HUES64 (cell line): ENCODE results near the gene DYRK4.

Source experiments
- H3K27ac ChIP-seq: 2 replicates; pipeline ENCODE4 v1.7.0; 2013; ENCODE audit warnings: low read depth, low read length, inconsistent platforms
- H3K27me3 ChIP-seq: 2 replicates; pipeline ENCODE4 v1.6.1; 2013; ENCODE audit warnings: mild to moderate bottlenecking, low read length; ENCODE audit not compliant: insufficient read depth
- H3K36me3 ChIP-seq: 2 replicates; pipeline ENCODE4 v1.6.1; 2013; ENCODE audit warnings: mild to moderate bottlenecking, low read length; ENCODE audit not compliant: insufficient read depth
- H3K4me1 ChIP-seq: 2 replicates; pipeline ENCODE4 v1.6.1; 2013; ENCODE audit warnings: mild to moderate bottlenecking, low read length, moderate library complexity; ENCODE audit not compliant: insufficient read depth
- H3K4me3 ChIP-seq: 2 replicates; pipeline ENCODE4 v1.5.1; 2013; ENCODE audit warnings: mild to moderate bottlenecking, low read length, moderate library complexity
- H3K9ac ChIP-seq: 2 replicates; pipeline ENCODE4 v1.6.1; 2013; ENCODE audit warnings: mild to moderate bottlenecking, low read depth, low read length
- H3K9me3 ChIP-seq: 2 replicates; pipeline ENCODE4 v1.6.1; 2013; ENCODE audit warnings: low read depth, low read length; ENCODE audit not compliant: insufficient read depth
- WGBS: fragments of 150-250, 120-280 bp; methylation state at CpG from one replicate; pipeline ENCODE4 v1.1.7; 2013; ENCODE audit warnings: missing lambda C conversion rate; 5-methylcytosine and 5-hydroxymethylcytosine counted together

The DYRK4 gene

DNA sequence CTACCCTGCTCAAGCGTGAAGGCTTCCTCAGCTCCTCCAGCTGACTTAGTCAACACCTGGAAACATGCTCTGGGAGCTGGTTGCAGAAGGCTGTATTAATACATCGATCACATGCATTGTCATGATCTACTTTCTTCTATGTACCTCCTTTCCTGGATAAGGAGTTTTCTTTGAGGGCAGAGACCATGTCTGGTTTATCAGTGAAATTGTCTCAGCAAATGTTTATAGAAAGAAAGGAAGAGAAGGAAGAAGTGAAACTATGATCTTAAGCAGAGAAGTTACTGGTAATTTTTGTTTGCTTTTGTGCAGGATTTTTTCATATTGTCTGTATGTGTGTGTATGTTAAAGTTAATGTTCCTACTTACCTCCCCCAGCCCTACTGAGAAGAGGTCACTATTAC, 4.5 kb downstream of the DYRK4 start:
- Histone ChIP-seq H3K36me3 (no peaks in the 10 kb centered on the region), H3K27ac (no peak overlapping the region), H3K27me3 (peaks cover 19% of the 10 kb centered on the region), H3K9ac (no peak overlapping the region), H3K4me1 (peaks cover 2% of the 10 kb centered on the region), H3K4me3 (no peak overlapping the region), H3K9me3 (no peaks in the 10 kb centered on the region)
- WGBS, result 94% methylated on average over 1 of the region's 2 CpGs

DNA sequence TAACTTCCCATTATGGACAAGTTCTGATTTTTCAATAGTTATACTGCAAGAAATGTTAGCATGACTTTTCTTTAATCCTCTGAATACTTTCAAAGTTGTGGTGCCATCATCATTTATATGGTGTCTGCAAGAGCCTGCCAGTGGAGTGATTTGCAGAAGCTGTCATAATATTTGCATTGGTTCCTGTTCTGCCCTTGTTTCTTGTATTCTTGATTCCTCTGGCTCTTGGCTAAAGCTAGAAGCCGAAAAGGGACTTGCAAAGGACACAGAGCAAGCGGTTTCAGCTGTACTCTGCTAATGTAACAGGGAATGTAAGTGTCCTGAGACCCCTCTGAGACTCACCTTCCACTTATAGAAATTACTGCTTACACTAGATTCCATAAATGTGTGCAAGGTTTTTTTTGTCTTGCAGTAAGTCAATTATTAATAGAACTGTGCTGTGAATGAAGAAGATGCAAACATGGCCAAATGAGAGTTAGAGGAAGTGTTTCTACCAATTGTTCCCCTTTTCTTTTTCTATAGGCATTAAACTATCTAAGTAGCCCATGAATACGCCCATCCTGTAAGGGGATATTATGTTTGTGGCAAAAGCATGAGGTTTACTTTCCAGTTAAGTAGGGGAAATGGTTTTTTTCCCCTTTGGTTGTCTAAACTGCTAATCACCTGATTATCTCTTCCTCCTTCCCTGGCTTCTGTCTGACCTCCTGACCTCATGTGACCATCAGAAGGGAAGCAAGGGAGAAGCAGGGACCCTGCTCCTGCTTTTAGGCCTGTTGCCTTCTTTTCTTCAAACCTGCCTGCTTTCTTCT, 5.3 kb downstream of the DYRK4 start:
- H3K9me3 ChIP-seq, result no peaks in the 10 kb centered on the region
- H3K9ac ChIP-seq, result no peak overlapping the region
- WGBS, result 100% methylated on average over 2 of the region's 3 CpGs
- H3K4me1 ChIP-seq, result no peaks in the 10 kb centered on the region; the same call in 1 of the 2 replicates
- H3K27me3 ChIP-seq, result peaks cover 17% of the 10 kb centered on the region
- H3K36me3 ChIP-seq, result no peaks in the 10 kb centered on the region
- H3K27ac ChIP-seq, result no peak overlapping the region
- H3K4me3 ChIP-seq, result no peak overlapping the region

DNA sequence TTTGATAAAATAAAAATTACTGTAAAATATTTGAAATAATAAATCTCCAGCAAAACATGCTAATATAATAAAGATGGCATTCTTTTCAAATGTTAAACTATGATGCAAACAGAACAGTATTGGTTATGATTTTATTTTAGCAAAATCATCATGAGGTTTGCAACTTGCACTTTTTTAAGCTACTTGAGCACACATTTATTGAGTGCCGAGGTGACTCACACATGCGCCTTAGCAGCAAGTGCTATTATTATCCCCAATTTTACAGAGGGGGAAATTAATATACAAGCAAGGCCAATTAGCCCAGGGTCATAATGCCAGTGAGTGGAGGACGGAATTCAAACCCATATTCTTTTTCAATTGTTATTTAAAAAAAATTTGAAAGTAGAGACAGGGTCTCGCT, 7.3 kb downstream of the DYRK4 start:
- no peak overlapping the region for H3K9ac ChIP-seq
- no peaks in the 10 kb centered on the region for H3K36me3 ChIP-seq
- 93% methylated on average over 3 of the region's 4 CpGs for WGBS
- H3K4me3 ChIP-seq, result no peak overlapping the region
- no peaks in the 10 kb centered on the region for H3K4me1 ChIP-seq
- no peaks in the 10 kb centered on the region for H3K27me3 ChIP-seq
- H3K9me3 ChIP-seq, result no peaks in the 10 kb centered on the region
- H3K27ac ChIP-seq, result no peak overlapping the region

DNA sequence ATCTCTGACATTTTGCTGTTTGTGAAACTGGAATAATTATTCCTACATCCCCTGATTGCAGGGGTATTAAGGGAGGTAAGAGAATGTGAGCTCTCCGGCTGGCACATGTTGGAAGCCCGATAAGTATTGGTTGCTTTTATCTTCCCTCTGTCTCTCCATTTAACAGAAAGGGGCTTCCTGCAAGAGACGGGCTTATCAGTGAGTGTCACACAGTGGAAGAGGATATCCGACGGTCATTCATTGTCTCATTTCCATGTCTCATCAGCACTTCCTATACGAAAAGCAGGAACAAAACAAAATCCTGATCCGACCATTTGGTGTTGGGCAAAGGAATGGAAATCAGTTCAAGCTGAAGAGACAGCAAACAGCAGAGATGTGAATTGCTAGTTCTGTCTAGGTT, 10.7 kb downstream of the DYRK4 start:
- Histone ChIP-seq H3K4me1 (no peaks in the 10 kb centered on the region), H3K9me3 (no peaks in the 10 kb centered on the region), H3K27me3 (no peaks in the 10 kb centered on the region), H3K4me3 (no peak overlapping the region), H3K27ac (no peak overlapping the region), H3K36me3 (no peaks in the 10 kb centered on the region), H3K9ac (no peak overlapping the region)
- 95% methylated on average over 7 of the region's 7 CpGs for WGBS

GRCh38 chr12:4579305-4580102, 17.5 kb downstream of the DYRK4 start:
- Histone ChIP-seq H3K9me3 (no peaks in the 10 kb centered on the region), H3K27me3 (no peaks in the 10 kb centered on the region), H3K9ac (no peak overlapping the region), H3K27ac (no peak overlapping the region), H3K4me3 (no peak overlapping the region), H3K4me1 (peaks cover 5% of the 10 kb centered on the region; the same call in 1 of the 2 replicates), H3K36me3 (no peaks in the 10 kb centered on the region)
- WGBS, result 70% methylated on average over 7 of the region's 8 CpGs

GRCh38 chr12:4580281-4580688, 18.3 kb downstream of the DYRK4 start:
- 67% methylated on average over 3 of the region's 3 CpGs for WGBS
- no peak overlapping the region for H3K9ac ChIP-seq
- H3K36me3 ChIP-seq, result no peaks in the 10 kb centered on the region
- no peaks in the 10 kb centered on the region for H3K9me3 ChIP-seq
- H3K27ac ChIP-seq, result no peak overlapping the region
- no peaks in the 10 kb centered on the region for H3K27me3 ChIP-seq
- H3K4me3 ChIP-seq, result no peak overlapping the region
- H3K4me1 ChIP-seq, result peaks cover 5% of the 10 kb centered on the region; the same call in 1 of the 2 replicates

- Histone ChIP-seq H3K27ac (no peak overlapping the region), H3K4me1 (peaks cover 5% of the 10 kb centered on the region; the same call in 1 of the 2 replicates), H3K9ac (no peak overlapping the region), H3K4me3 (no peak overlapping the region), H3K9me3 (no peaks in the 10 kb centered on the region), H3K36me3 (no peaks in the 10 kb centered on the region), H3K27me3 (no peaks in the 10 kb centered on the region)
- 96% methylated on average over 4 of the region's 6 CpGs for WGBS
Observed at GRCh38 chr12:4584281-4584680, 22.3 kb downstream of the DYRK4 start.

GRCh38 chr12:4584896-4585295, 22.9 kb downstream of the DYRK4 start:
- Histone ChIP-seq H3K9ac (no peak overlapping the region), H3K36me3 (no peaks in the 10 kb centered on the region), H3K4me1 (peaks cover 5% of the 10 kb centered on the region; the same call in 1 of the 2 replicates), H3K27me3 (no peaks in the 10 kb centered on the region), H3K4me3 (no peak overlapping the region), H3K9me3 (no peaks in the 10 kb centered on the region), H3K27ac (no peak overlapping the region)
- WGBS, result 90% methylated on average over 7 of the region's 7 CpGs

DNA sequence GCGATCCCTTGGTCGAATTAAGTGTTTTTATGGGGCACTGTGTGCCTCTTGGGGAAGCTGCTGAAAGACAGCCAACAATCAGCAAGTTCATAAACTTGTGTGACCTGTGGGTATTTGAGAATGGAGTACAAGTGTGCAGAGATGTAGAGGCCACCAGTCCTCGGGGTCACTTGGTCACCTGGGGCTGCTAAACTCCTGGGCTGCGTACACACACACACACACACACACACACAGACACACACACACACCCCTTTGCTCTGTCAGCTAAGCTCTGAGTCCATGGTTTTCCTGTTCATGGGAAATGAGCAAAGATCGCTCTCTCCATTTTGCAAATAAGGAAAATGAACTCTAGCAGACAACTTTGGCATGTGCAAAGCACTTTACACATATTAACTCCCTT, 24.5 kb downstream of the DYRK4 start:
- 89% methylated on average over 5 of the region's 5 CpGs for WGBS
- Histone ChIP-seq H3K4me1 (peaks cover under 1% of the 10 kb centered on the region; the same call in 1 of the 2 replicates), H3K27ac (no peak overlapping the region), H3K9me3 (no peaks in the 10 kb centered on the region), H3K4me3 (no peak overlapping the region), H3K27me3 (no peaks in the 10 kb centered on the region), H3K9ac (no peak overlapping the region), H3K36me3 (no peaks in the 10 kb centered on the region)

DNA sequence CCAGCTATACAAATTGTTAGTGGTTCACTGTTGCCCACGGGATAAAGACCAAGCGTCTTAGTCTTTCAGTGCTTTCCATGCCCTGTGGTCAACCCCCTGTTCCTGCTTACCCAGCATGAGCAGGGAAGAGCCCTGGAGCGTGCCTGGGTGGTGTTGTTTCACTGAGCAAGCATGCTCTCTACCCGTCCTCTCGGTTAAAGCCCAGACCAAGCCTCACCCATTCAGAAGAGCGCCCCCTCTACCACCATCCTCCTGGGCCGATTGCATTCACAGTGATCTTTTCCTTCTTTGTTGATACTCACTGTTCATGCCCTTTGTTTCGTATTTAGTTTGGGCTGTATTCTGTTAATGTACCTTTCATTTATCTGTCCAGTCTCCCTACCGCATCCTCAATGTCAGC, 25.1 kb downstream of the DYRK4 start:
- Histone ChIP-seq H3K27me3 (no peaks in the 10 kb centered on the region), H3K36me3 (no peaks in the 10 kb centered on the region), H3K4me1 (no peaks in the 10 kb centered on the region), H3K27ac (no peak overlapping the region), H3K4me3 (no peak overlapping the region), H3K9ac (no peak overlapping the region), H3K9me3 (no peaks in the 10 kb centered on the region)
- 74% methylated on average over 9 of the region's 9 CpGs for WGBS

DNA sequence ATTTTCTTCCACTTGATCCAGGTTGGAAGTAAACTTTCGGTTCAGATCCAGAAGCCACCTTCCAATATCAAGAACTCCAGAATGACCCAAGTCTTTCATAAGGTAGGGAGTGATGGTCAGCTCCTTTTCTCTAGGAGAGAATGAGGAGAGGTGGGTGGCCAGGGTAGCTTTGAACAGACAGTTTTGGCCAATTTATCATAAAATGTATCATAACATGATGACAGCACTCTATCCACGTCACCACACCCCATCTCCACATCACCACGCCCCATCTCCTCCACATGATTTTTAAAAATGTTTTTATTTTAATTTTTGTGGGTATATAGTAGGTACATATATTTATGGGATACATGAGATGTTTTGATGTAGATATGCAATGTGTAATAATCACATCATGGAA, 26.9 kb downstream of the DYRK4 start:
- Histone ChIP-seq H3K4me1 (no peaks in the 10 kb centered on the region), H3K9ac (no peak overlapping the region), H3K27ac (no peak overlapping the region), H3K27me3 (no peaks in the 10 kb centered on the region), H3K4me3 (no peak overlapping the region), H3K9me3 (no peaks in the 10 kb centered on the region), H3K36me3 (no peaks in the 10 kb centered on the region)
- WGBS, result no CpG with 5 or more reads among the region's 3 CpGs
